Activated naive CD8-positive, alpha-beta T cell treated with anti-CD3 and anti-CD28 coated beads, Interleukin-2, amount 50 U/mL, for 16 hours (primary cell): ENCODE data around the gene MSANTD1.

Source experiments
- DNase-seq: peaks from one replicate; pipeline ENCODE4 v3.0.0-alpha.2; 2020; ENCODE audit warnings: low read depth, low spot score

The MSANTD1 gene

DNA sequence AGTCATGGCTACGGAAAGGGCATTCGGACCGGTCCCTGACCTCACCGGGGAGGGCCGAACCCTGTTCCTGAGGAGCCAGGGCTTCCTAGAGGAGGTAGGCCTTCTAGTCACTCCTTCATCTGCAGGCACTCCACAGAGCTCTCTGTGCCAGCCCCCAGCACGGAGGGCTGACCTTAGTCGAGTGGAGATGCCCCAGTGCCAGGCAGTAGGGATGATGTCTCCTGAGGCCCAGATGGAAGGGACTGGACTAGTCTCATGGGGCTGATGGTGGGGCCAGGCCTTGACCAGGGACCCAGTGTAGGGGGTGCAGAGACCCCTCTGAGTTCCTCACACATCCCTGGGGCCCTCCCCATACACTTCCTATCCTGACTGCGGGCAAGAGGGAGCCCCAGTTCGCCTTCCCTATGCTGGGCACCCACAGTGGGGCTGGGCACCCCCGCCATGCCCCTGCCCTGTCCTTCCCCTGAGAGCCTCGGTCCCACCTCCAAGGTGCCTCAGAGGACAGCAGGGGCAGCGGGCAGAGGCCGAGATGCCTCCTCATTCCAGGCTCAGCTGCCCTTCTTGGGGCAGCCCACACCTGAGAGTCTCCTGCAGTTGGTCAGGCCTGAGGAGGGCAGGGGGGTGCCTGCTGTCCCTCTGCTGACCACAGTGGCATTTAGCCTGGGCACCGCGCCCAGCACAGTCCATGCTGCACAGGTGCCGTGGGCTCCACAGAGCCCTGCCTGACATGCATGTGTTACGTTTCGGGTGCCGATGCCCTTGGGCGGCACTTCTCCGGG lies 1.4 kb upstream of the MSANTD1 start:
- DNase-seq, result no peak

DNA sequence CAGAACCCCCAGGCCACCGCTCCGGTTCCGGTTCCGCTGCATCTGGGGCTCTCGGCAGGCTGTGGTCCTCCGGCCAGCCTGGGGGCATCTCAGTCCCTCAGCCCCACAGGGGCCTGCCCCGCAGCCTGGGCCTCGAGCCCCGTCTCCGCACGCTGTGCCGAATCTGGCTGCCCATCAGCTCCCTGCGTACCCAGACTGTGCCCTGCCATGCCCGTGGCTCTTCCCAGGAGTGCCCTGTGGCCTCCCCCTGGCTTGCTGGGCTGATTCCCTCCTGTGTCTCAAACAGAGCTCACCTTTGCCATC lies 830 bp upstream of the MSANTD1 start:
- DNase-seq, result no peak

DNA sequence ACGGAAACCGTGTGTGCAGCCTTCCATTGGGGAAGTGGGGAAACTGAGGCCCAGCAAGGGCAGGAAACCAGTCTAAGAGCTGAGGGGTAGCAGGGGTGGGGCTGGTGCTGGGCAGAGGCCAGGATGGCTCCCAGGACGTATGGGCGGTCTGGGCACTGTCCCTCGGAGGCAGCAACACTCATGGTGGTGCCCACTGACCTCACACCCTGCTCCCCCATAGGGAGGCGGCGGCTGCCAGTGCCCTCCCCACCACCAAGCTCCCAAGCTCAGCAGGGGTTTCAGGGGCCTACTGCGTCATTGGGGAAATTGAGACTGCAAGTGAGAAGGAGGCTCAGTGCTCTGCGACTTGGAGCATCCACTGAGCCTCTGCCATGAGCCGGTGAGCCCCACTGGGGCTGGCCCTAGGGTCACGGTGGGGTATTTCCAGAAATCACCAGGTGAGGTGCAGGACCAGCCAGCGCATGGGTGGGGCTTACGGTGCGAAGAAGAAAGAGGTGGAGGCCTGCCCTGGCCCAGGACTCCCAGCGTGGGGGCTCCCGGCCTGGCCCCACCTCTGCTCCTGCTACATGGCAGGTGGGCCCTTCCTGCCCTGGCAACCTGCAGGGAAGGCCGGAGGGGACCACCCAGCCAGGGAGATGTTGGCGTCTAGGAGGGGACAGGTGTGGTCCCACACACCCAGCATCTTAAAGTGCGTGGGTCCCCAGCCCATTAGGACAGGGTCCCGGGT lies 915 bp downstream of the MSANTD1 start:
- no peak for DNase-seq

DNA sequence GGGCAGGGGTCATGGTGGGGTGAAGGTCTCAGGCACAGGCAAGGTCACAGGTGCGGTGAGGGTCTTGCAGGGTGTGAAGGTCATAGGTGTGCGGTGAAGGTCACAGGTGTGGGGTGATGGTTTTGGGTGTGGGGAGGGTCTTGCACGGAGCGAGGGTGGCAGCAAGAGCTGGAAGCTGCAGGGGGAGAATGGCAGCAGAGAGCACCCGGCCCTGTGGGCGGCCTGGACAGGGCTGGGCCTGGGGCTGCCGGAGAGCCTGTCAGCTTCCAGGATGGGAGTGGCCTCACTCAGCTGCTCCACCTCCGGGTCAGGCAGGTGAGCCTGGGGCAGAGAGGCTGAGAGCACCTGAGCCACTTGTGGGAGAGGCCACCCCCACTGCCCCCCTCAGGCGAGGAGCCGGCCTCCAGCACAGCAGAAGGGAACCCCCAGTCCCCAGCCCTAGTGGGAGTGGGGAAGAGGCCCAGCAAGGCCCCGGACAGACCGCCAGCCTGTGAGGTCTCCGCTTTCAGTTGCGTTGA lies 1.5 kb downstream of the MSANTD1 start:
- DNase-seq, result no peak

DNA sequence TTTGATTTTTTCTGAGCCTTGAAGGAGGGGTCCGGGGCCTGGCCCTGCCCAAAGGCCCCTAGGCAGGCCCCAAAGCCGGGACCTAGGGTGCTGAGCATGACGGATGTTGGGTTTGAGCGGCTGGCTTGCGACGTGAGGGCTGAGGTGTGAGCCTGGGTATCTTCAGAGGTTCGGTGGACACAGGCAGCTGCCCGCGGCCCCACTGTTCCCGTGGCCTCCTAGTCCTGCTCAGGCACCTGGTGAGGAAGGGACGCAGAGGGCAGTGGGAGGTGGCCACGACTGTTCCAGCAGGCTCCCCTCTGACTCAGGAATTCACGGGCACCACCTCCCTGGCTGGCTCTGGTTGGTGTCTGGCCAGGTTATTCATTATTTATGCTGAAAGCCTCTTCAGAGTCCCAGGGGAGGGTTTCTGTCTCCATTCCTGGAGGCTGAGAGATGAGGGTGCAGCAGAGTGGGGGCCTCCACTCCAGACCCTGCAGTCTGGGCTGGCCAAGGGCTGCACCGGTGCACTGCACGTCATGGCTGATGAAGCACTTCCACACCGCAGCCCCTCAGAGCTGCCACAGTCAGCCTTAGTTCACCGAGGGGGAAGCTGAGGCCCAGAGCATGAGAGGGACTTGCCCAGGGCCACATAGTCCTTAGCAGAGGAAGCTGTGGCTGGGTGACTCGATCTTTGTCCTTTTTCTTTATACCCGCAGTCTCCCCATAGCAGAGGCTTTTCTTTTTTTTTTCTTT lies 2.2 kb downstream of the MSANTD1 start:
- DNase-seq, result no peak

DNA sequence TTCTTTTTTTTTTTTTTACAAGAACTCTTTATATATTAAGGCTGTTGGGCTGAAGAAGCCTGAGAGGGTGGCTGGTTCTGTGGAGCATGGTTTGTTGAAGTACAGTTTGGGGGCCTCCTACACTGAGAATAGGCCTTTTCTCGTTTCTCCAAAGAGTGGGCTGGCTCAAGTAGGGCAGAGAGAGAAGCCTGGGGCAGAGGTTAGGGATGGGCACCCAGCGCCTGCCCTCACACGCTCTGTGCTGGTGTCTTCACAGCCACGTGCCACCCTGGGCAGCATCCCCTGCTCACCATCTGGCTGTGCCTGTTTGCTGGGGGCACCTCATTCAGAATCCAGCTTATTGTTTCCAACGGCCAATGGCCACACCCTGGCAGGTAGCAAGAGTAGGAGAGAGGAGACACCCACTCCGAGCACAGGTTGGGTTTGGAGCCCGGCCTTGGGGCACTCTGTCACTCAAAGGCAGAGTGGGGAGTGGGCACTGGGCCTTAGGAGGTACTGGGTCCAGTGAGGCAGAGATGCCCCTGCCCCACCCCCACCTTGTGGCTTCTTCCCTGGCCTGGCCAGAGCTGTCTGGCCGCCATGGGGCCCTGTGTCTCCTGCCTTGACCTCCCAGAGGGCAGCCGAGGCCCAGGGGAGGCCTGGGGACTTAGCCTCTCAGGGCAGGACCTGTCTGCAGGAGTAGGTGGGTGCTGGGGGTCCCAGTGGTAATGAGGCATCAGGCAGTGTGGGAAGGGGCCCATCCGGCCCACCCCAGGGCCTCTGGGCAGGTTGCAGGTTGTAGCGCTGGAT lies 2.9 kb downstream of the MSANTD1 start:
- no peak for DNase-seq

DNA sequence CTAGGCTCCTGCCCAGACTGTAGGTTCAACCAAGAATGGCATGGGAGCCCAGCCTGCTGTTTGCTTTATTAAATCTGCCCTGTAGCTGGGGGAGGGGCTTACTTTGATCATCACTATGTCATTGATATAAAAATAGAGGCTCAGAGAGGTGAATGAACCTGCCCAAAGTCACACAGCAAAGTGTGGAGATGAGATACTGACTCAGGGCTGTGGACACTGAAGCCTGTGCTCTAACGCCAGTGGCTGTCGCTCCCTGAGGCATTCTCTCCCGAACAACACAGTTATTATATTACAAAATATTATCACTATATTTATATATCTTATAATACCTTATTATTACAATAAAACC lies 3.5 kb downstream of the MSANTD1 start:
- DNase-seq, result no peak

DNA sequence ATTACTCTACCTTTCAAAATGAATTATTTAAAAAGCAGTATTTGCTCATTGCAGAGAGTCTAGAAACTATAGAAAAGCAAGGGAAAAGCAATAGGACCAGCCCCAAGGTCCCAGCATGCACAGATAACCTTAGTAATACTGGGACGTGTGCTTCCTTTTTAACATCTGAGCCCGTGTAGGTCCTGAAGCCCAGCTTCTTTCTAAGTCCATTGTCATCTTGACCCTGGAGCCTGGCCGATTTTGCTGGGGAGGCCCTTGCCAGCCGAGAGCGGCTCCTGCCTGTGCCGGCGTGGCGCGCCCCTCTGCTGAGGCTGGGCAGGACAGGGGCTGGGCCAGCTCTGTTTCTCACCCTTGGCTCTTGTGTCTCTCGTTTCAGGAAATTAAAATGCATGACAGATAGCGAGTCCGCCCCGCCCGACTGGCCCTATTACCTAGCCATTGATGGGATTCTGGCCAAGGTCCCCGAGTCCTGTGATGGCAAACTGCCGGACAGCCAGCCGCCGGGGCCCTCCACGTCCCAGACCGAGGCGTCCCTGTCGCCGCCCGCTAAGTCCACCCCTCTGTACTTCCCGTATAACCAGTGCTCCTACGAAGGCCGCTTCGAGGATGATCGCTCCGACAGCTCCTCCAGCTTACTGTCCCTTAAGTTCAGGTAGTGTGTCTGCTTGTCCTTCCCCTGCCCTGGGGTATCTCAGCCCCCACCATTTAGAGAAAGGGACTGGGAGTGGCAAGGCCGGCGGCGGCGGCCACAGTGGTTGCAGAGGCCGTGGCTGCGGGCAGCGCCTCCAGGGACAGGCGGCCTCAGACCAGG lies 4.1 kb downstream of the MSANTD1 start:
- DNase-seq, result no peak

DNA sequence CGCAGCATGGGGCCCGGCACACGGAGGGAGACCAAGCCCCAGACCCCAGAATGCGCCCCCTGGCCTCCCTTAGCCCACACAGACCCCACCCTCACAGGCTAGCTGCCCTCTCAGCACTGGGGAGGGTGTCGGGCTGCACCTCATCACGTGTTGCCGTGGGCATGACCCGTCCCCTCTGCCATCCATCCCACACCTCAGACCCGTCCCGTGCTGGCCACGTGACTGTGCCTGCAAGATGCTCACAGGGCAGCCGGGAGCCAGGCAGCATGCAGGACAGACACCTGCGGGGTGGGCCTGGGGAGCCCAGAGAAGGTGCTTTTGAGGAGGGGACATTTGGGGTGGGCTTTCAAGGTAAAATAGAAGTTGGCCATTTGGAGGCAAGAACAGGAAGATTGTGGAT lies 4.8 kb downstream of the MSANTD1 start:
- DNase-seq, result no peak

DNA sequence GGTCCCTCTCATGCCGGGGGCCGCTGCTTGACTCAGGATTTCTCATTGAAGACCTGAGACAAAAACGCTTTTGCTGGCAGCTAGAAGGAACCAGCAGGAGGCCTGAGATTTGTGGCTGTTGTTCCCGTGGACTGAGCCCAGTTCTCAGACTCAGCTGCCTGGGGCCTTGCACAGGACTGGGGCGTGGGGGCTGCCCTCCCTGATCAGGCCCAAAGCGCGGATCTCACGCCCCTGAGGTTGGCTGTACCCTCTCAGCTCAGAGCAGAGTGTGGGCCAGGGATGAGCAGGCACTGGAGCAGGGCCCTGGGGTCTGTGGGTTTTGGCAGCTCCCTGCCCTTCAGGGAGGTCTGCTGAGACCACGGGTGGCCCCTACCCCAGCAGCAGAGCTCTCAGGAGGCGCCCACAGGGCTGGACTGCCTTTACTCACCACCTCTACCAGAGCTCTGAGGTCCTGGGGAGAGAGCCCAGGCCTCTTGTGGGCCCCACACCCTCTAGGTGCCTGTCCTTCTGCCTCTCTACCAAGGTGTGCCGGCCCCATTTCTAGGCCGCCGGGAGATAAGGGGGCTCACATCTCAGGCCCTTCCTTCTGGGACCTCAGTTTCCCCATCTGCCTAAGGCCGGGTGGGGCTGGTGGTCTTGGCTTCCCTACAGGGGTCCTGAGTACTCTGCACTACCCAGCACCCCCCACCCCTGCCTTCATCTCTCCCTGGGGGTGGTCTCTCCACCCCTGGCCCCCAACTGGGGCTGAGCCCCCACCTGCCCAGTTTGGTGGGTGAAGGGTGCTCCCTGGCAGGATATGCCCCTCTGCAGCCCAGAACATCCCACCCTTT lies 5.6 kb downstream of the MSANTD1 start:
- no peak for DNase-seq

DNA sequence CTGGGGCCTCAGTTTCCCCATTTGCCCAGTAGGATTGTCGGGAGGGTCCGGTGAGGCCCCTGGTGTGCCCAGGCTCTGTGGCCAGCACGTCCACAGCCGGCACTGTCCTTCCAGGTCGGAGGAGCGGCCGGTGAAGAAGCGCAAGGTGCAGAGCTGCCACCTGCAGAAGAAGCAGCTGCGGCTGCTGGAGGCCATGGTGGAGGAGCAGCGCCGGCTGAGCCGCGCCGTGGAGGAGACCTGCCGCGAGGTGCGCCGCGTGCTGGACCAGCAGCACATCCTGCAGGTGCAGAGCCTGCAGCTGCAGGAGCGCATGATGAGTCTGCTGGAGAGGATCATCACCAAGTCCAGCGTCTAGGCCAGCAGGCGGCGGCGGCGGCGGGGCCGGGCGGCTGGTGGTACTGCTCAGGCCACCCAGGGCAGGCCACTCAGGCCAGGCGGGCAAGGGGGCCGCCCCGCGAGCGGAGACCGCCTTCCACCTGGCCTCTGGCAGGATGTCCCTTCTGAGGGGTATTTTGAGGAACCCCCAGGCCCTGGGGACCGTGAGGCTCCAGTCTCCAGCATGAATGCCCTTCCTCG lies 6.7 kb downstream of the MSANTD1 start:
- no peak for DNase-seq

DNA sequence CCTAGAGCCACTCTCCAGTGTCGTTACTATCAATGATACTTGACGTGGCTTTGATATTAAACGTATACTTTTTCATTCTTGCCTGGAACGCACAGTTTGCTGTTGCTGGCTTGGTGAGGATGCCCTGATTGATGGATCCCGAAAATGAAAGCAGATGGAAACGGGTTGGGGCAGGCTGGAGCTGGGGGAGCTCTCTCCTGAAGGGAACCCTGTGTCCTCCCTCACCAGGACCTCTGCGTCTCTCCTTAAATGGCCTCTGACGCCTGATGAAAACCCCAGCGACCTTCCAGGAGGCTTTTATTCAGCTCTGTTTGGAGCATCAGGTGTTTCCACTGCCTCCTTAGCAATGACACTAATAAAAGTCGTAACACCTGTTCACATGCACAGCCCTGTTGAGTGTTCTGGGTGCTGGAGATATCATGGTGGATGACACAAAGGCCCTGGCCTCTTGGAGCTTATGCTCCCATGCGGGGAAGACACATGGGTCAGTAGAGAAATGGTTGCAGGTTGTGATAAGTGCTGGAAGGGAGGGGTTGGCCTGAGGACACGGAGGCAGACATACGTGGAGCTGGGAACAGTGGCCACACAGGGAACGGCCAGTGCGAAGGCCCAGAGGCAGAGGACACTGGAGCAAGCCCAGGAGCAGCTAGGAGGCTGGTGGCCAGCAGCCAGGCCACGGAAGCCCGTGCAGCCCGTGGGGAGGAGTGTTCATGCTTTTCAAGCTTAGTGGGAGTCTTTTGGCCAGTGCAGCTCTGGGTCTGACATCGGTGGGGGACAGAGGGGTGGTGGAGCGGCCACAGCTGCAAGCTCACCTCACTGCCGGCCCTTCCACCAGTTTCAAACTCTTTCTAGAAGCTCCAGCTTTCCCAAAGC lies 7.5 kb downstream of the MSANTD1 start:
- DNase-seq, result no peak

DNA sequence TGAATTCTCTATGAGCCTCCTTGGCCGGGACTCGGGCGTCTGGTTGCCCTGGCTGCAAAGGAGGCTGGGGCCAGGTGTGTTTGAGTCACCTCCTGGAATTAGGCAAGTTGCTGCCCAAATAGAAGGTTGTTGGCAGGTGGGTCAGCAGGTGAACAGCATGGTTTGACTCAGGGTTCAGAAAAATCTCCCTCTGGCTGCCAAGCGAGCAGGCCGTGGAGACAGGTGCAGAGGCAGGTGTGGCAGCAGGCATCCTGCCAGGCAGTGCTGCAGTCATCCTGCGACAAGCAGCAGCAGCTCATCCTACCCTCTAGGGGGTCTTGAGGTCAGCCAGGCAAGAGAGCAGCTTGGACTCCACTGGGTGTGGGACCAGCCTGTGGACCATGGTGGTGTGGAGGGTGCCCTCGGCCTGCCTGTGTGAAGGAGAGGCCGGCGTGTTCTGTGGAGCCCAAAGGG lies 8.2 kb downstream of the MSANTD1 start:
- DNase-seq, result no peak

DNA sequence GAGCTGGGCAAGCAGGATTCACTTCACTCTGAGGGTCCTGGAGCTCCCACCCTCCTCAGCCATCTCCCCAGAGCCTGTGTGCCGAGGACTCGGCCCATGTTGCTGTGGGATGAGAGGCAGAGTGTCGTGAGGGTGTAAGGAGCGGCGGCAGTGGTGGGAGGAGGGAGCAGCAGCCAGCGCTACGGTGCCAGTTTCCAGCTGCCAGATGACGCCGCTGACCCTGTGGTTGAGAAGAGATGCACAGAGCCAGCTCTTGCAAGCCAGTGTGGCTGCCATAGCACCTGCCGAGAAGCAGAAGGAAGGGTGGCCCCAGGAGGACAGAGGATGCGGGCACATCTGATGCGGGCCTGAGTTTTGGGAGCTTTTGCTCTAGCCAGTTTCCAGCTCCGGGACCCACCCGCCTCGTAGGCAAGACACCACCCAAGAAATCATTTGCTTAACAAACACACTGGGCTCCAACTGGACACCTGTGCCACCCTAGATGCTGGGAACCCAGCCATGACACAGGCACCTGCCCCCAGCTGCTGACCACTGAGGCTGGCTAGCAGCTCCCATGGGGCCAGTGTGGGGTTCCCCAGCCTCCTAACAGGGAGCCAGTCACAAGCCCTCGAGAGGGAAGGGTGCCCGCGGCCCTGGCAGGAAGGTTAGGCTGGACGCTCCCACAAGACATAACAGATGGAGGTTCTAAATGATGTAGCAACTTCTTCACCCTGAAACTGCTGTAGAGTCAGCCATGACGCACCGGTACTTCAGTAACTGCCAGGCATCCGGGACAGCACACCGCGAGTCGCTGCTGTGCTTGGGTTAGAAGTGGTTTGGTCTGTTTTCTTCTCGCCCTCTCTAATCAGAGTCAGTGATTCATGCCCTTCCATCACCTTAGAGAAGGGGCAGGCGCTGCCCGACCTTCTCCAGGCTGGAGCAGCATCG lies 8.9 kb downstream of the MSANTD1 start:
- no peak for DNase-seq

DNA sequence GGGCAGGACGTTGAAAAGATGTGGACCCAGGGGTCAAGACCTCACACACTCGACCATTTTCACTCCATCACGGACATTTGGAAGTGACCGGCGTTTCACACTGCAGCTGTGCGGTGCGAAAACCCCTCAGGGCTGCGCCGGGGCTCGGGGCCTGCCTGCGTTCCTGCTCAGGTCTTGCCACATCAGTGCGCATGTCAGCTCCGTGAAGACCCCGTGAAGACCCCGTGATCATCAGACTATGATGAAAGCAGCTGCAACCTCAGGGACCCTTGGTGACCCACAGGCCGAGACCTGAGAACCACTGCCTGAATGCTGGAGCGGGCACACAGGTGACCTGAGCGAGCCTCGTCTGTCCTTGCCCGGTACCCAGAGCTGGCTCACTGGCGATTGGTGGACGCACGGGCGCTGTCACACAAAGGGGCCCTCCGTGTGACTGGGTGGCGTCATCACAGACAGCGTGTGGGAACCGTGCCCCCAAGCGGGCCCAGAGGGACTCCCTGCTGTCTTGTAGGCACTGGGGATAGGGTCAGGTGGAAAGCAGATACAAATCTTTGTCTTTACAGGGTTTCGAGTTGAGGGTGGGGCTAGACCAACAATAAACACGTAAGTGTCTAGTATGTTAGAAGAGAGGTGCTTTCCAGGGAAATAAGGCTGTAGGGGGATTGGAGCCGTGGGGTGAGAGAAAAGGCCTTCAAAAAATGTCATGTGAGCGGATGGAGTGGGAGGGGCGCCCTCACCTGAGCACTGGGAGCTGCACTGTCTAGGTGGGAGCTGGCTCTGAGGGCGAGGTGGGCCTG lies 12.7 kb downstream of the MSANTD1 start:
- DNase-seq, result no peak

DNA sequence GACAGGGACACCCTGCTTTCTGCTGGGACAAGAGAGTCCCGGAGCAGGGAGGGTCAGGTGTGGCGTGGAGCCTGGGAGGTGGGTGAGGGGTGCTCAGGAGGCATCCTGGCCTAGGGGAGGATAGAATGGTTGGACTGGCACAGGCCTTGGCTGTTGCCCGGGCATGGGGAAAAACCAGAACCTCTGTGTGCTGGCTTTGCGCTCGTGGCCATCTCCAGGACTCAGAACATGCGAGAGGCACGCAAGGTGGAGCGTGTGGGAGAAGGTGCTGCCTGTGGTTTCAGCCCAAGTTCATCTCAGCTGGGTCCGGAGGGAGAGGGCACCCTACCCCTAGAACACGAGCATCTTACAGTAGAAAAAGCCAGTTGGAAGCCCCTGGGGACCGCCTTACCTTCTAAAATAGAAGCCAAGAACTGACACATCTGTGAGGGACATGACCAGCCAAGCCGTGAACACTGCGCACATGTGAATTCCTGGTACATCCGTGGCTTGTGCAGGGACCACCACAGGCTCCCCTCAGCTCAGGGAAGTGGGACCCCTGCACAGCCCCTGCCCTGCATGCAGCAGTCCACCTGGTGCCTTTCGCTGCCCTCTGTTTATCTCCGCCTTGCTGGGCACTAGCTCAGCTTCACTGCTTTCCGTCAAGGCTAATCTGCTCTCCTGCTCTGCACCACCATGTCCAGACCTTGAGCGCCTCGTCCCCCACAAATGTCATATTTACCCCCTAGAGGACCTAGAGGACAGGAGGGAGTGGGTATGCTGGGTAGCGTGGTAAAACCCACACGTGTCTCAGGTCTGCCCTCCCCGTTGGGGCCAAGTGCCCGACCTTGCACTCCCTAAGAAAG lies 13.5 kb downstream of the MSANTD1 start:
- no peak for DNase-seq
